GM19467 (cell line): ENCODE results near the gene ACSF3.

ENCODE experiments used
- ATAC-seq: cut with Tn5 transposase; IDR thresholded peaks from one replicate; pipeline ENCODE4 v1.9.1; 2021; ENCODE audit warnings: mild to moderate bottlenecking, moderate library complexity; ENCODE audit not compliant: unreplicated experiment

The ACSF3 gene

GRCh38 chr16:89093602-89094251 lies at the start of gene ACSF3:
Gene ACSF3 (plus strand): TSS chr16:89093852. CDS start chr16:89100682, 6,830 bp downstream.
- ATAC-seq, result peak; percentile 49

GRCh38 chr16:89044418-89045180 lies 49.1 kb upstream of the ACSF3 start:
- ATAC-seq, result no peak

- no peak for ATAC-seq
Observed at GRCh38 chr16:89045181-89045815, 48.4 kb upstream of the ACSF3 start.

- no peak for ATAC-seq
Observed at GRCh38 chr16:89045881-89046280, 47.8 kb upstream of the ACSF3 start.

GRCh38 chr16:89046491-89046890 lies 47.2 kb upstream of the ACSF3 start:
- no peak for ATAC-seq

- ATAC-seq, result no peak
Observed at GRCh38 chr16:89047331-89048089, 46.1 kb upstream of the ACSF3 start.

GRCh38 chr16:89048090-89048725 lies 45.4 kb upstream of the ACSF3 start:
- no peak for ATAC-seq

- ATAC-seq, result no peak
Observed at GRCh38 chr16:89048871-89049422, 44.7 kb upstream of the ACSF3 start.

GRCh38 chr16:89049484-89050118 lies 44.1 kb upstream of the ACSF3 start:
- ATAC-seq, result no peak

- no peak for ATAC-seq
Observed at GRCh38 chr16:89050119-89050867, 43.4 kb upstream of the ACSF3 start.

- ATAC-seq, result no peak
Observed at GRCh38 chr16:89050868-89051311, 42.8 kb upstream of the ACSF3 start.

- no peak for ATAC-seq
Observed at GRCh38 chr16:89051521-89052166, 42.0 kb upstream of the ACSF3 start.

GRCh38 chr16:89052191-89052889 lies 41.3 kb upstream of the ACSF3 start:
- no peak for ATAC-seq

GRCh38 chr16:89052890-89053724 lies 40.5 kb upstream of the ACSF3 start:
- no peak for ATAC-seq

- ATAC-seq, result no peak
Observed at GRCh38 chr16:89053725-89054029, 40.0 kb upstream of the ACSF3 start.

- no peak for ATAC-seq
Observed at GRCh38 chr16:89054261-89054661, 39.4 kb upstream of the ACSF3 start.

- ATAC-seq, result no peak
Observed at GRCh38 chr16:89054714-89055113, 38.9 kb upstream of the ACSF3 start.
